HepG2 (cell line): ENCODE measurements around the gene NRN1.

Experiments used
- ATF6 ChIP-seq: sonication (generic); formaldehyde crosslinking; conservative IDR thresholded peaks from 2 replicates; pipeline ENCODE4 v1.4.0; 2020; ENCODE audit warnings: missing genetic modification reagents
- CHD4 ChIP-seq: fragments of 200-600 bp; sonication (generic); IDR thresholded peaks from 2 replicates; pipeline ENCODE4 v1.7.0; 2017; ENCODE audit warnings: mild to moderate bottlenecking, low read length, borderline replicate concordance
- EZH2 ChIP-seq: conservative IDR thresholded peaks from 2 replicates; pipeline ENCODE4 v1.6.1; 2012; ENCODE audit warnings: mild to moderate bottlenecking, low read depth, low read length, moderate library complexity
- GABPA ChIP-seq, 2 experiments: IDR thresholded peaks; 2 replicates each; pipeline ENCODE4 v1.6.1; 2011 to 2016; ENCODE audit warnings: low read depth in 2 of 2, low read length in 1 of 2, missing biosample characterization in 1 of 2, missing genetic modification characterization in 1 of 2
- NR1H2 ChIP-seq: sonication (generic); formaldehyde crosslinking; IDR thresholded peaks from 2 replicates; pipeline ENCODE4 v1.8.1; 2022; ENCODE audit warnings: low read depth, missing genetic modification reagents, borderline replicate concordance
- RNF219 ChIP-seq: sonication (generic); formaldehyde crosslinking; IDR thresholded peaks from 2 replicates; pipeline ENCODE4 v1.5.0; 2020; ENCODE audit warnings: mild to moderate bottlenecking, missing genetic modification reagents
- SMAD1 ChIP-seq: sonication (generic); formaldehyde crosslinking; IDR thresholded peaks from 2 replicates; pipeline ENCODE4 v1.4.0; 2020; ENCODE audit warnings: missing genetic modification reagents, low read depth, mild to moderate bottlenecking, borderline replicate concordance
- SOX13 ChIP-seq, 3 experiments: fragments of 450-650 bp in 1 of 3; sonication (generic) in 1 of 3; formaldehyde crosslinking in 1 of 3; IDR thresholded peaks in 2 of 3; conservative IDR thresholded peaks in 1 of 3; 2 replicates each; pipeline versions ENCODE4 v1.5.0 to v1.6.1; 2016 to 2020; ENCODE audit warnings: antibody characterized with exemption in 1 of 3, mild to moderate bottlenecking in 1 of 3, missing compliant biosample characterization in 1 of 3, missing genetic modification reagents in 1 of 3, moderate library complexity in 1 of 3
- SP2 ChIP-seq: sonication (generic); formaldehyde crosslinking; IDR thresholded peaks from 2 replicates; pipeline ENCODE4 v1.5.1; 2020; ENCODE audit warnings: mild to moderate bottlenecking, missing genetic modification reagents
- SUZ12 ChIP-seq: fragments of 150-350 bp; IDR thresholded peaks from 2 replicates; pipeline ENCODE4 v1.6.1; 2014; ENCODE audit warnings: low read depth, low read length
- ZBTB39 ChIP-seq: sonication (generic); formaldehyde crosslinking; IDR thresholded peaks from 2 replicates; pipeline ENCODE4 v1.5.0; 2020; ENCODE audit warnings: missing genetic modification reagents
- TF ChIP-seq, protein P1 (sequence below): sonication (generic); formaldehyde crosslinking; IDR thresholded peaks from 2 replicates; pipeline ENCODE4 v1.5.0; 2020; ENCODE audit warnings: mild to moderate bottlenecking, missing genetic modification reagents, moderate library complexity

DNA sequence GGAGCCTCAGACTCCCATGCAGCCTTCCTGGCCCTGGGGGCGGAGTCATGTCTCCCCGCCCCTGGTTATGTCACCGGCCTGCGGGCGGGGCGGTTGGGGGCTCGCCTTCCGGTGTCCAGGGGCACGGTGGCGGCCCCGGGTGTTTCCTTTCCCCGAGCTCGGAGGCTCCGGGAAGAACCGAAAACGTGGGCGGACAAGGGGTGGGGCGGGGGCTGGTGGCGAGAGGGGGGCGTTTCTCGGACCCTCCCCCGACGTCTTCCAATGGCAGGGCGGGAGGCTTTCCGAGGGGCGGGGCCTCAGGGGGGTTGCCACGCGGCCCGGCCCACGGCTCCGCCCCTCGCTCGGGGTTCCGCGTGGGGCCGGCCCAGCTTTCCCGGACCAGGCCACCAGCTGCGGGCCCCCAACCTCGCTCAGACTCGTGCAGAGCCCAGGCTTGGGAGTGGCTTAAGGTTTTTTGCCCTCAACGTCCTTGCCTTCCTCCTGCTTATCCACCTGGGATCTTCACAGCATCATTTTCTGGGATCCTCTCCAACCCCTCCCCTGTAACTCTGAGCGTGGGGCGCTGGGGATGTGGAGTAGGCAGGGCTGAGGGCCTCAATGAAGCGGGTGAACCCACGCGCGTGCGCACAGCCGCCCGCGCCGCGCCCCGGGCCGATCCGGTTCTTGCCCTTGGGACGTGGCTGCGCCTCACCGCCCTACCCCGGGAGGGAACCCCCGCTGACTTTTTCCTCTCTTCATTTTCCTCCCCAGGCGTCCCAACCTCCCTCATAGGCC lies 2.1 kb upstream of the NRN1 start:
- no peak for TF ChIP-seq SP2
- TF ChIP-seq GABPA (IDR thresholded peaks at IDR 0.05; ENCODE audit: low read depth, low read length): no peak
- TF ChIP-seq GABPA (CRISPR knock-in tag; IDR thresholded peaks at IDR 0.05; ENCODE audit: low read depth): peak; percentile 76
- no peak for TF ChIP-seq SOX13 (IDR thresholded peaks at IDR 0.05)
- TF ChIP-seq SOX13 (CRISPR knock-in tag; conservative IDR thresholded peaks at IDR 0.05 in 1 of 2, IDR thresholded peaks at IDR 0.05 in 1 of 2): no peak
- TF ChIP-seq RNF219: no peak
- no peak for TF ChIP-seq EZH2
- no peak for TF ChIP-seq NR1H2 (CRISPR knock-in tag)
- TF ChIP-seq, protein P1, sequence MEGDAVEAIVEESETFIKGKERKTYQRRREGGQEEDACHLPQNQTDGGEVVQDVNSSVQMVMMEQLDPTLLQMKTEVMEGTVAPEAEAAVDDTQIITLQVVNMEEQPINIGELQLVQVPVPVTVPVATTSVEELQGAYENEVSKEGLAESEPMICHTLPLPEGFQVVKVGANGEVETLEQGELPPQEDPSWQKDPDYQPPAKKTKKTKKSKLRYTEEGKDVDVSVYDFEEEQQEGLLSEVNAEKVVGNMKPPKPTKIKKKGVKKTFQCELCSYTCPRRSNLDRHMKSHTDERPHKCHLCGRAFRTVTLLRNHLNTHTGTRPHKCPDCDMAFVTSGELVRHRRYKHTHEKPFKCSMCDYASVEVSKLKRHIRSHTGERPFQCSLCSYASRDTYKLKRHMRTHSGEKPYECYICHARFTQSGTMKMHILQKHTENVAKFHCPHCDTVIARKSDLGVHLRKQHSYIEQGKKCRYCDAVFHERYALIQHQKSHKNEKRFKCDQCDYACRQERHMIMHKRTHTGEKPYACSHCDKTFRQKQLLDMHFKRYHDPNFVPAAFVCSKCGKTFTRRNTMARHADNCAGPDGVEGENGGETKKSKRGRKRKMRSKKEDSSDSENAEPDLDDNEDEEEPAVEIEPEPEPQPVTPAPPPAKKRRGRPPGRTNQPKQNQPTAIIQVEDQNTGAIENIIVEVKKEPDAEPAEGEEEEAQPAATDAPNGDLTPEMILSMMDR (CRISPR knock-in tag): no peak
- no peak for TF ChIP-seq ZBTB39 (CRISPR knock-in tag)
- no peak for TF ChIP-seq SMAD1
- TF ChIP-seq ATF6 (CRISPR knock-in tag): no peak
- TF ChIP-seq CHD4: no peak
- TF ChIP-seq SUZ12: no peak
